Sigmoid colon (tissue), 7 donors: Measurements from ENCODE around the gene MRTFB. TPM values are rescaled to one million over a fixed set of nuclear protein-coding genes. Genes with fewer than 3 reads are reported as not detected.
A peak's percentile ranks its signal among the peaks of the same experiment; 100 is the strongest.

Source experiments
- DNase-seq: peaks from one replicate; pipeline ENCODE4 v3.0.0-alpha.2; 2019
- H3K27ac ChIP-seq, 4 donors: fragments of 200-600 bp; sonication (generic); one replicate each; pipeline ENCODE4 v1.5.1; 2016 to 2019; ENCODE audit warnings: mild to moderate bottlenecking in 1 of 4
- H3K27me3 ChIP-seq, 3 donors: fragments of 200-600 bp; sonication (generic); one replicate each; pipeline ENCODE4 v1.5.1; 2019; ENCODE audit warnings: mild to moderate bottlenecking in 1 of 3
- H3K36me3 ChIP-seq, 4 donors: fragments of 200-600 bp; sonication (generic); one replicate each; pipeline ENCODE4 v1.5.1; 2016 to 2019
- H3K4me1 ChIP-seq, 4 donors: fragments of 200-600 bp; sonication (generic); one replicate each; pipeline ENCODE4 v1.5.1; 2017 to 2019
- H3K4me3 ChIP-seq, 4 donors: fragments of 200-600 bp; sonication (generic); one replicate each; pipeline ENCODE4 v1.5.1; 2017 to 2019; ENCODE audit warnings: mild to moderate bottlenecking in 2 of 4, moderate library complexity in 1 of 4
- H3K9me3 ChIP-seq, 4 donors: fragments of 200-600 bp in 3 of 4; sonication (generic) in 3 of 4; one replicate each; pipeline versions ENCODE4 v1.5.1 to v1.6.1; 2013 to 2019
- CTCF ChIP-seq, 4 experiments: fragments of 450-650 bp in 3 of 4; fragments of 200-600 bp in 1 of 4; IDR thresholded peaks; one replicate each; pipeline ENCODE4 v1.5.1; 2016 to 2019; ENCODE audit warnings: antibody characterized with exemption in 4 of 4, mild to moderate bottlenecking in 3 of 4, moderate library complexity in 2 of 4
- EP300 ChIP-seq, 4 donors: sonication (generic); formaldehyde crosslinking; IDR thresholded peaks; one replicate each; pipeline ENCODE4 v1.6.1; 2017; ENCODE audit warnings: antibody characterized with exemption in 4 of 4
- POLR2A ChIP-seq, 2 donors: fragments of 450-650 bp; IDR thresholded peaks; one replicate each; pipeline ENCODE4 v1.6.1; 2016; ENCODE audit warnings: antibody characterized with exemption in 2 of 2, mild to moderate bottlenecking in 2 of 2, moderate library complexity in 2 of 2
- POLR2AphosphoS5 ChIP-seq, 4 donors: sonication (generic); formaldehyde crosslinking; IDR thresholded peaks; one replicate each; pipeline ENCODE4 v1.6.1; 2017; ENCODE audit warnings: antibody characterized with exemption in 4 of 4
- WGBS, 2 donors: extraction: QIAGEN DNeasy Blood & Tissue Kit; methylation state at CpG; one replicate each; pipeline ENCODE4 v1.1.7; 2013; 5-methylcytosine and 5-hydroxymethylcytosine counted together
- intact Hi-C: fragments of 100-400 bp; cut with DNase I; formaldehyde crosslinking; loops from one replicate; pipeline ENCODE4 v1.15.1; 2023
- polyA plus RNA-seq, 3 donors: library from polyadenylated mRNA; stranded (reverse); fragments of 200-250 nt; gene quantifications; one replicate each; pipeline ENCODE4 v1.2.3, GENCODE V29; 2013
- total RNA-seq, 4 donors: library from RNA; depleted of rRNA; stranded (reverse); fragments of >200 nt; gene quantifications; one replicate each; pipeline ENCODE4 v1.1.0, GENCODE V29; 2016
- donor health status: healthy with polysubstance abuse.
- donor health status: Bipolar disorder and iron deficiency.
- donor health status: healthy.

MRTFB gene
- total and polyA plus RNA-seq, 7 donors, result 4.6 to 44.6 (median 23.2) TPM

DNA sequence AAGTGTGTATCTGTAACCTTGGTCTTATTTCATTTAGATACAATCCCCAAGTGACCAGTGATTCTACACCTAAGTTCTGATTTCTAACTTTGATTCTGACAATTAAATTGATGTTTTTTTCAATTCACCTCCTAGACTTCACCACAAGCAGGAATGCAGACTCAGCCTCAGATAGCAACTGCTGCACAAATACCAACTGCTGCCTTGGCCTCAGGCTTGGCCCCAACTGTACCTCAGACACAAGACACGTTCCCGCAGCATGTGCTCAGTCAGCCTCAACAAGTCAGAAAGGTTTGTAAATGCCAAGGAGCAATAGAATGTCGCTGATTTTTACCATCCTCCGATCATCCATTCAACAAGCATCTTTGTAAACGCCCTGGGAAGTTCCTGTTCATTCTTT lies 177.7 kb downstream of the MRTFB start:
- intact Hi-C loops, result loop anchor here (2.0 to 10.0 kb wide), 3 partner anchors 52 to 324 kb away; partner anchors contain the start of gene ERCC4
- WGBS, 2 donors, result 88 to 90% methylated on average over 5 of the region's 5 CpGs
- Histone ChIP-seq H3K4me3 (no peak overlapping the region), H3K9me3 (no peaks in the 10 kb centered on the region), H3K27me3 (no peaks in the 10 kb centered on the region), H3K36me3 (peaks cover 4 to 84% (median 42%) of the 10 kb centered on the region in 4 donors), H3K27ac (no peak overlapping the region), H3K4me1 (peaks cover 0 to 2% (median 0%) of the 10 kb centered on the region in 4 donors)
- no peak for TF ChIP-seq POLR2A (IDR thresholded peaks at IDR 0.05)
- TF ChIP-seq EP300 (IDR thresholded peaks at IDR 0.05), result no peak
- TF ChIP-seq POLR2AphosphoS5 (IDR thresholded peaks at IDR 0.05), result no peak
- TF ChIP-seq CTCF (IDR thresholded peaks at IDR 0.05), result no peak
- no peak for DNase-seq

DNA sequence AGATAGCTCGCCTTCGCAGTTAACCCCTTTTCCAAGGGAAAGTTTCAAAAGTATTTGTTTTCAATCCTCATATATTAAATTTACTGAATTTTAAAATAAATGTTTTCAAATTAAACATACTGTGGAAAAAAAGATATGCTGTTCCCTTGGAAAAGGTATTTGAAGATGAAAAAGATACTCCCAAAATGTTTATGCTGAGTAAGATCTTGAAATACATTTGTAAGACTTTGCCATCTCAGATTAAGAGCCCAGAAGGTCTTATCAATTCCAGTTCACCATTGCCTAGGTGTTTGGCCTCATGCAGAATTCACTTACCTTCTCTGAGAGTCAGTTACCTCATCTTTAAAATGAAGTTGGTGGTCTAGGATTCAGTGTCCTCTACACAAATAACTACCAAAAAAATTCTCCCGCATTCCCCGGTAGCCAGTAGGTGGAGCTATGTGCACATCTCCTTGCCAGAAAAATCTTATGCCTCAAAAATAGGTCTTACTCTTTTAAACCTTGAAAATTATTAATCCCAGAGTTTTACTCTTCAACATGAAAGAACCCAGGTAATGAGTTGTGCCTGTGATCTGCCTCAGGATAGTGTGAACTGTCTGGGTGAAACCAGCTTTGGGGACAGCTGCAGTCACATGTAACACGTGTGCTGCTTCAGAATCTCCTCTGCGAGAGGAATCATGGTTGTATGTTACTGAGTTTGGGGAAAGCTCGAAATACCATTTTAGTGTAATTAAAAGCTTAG lies 178.3 kb downstream of the MRTFB start:
- no peaks in the 10 kb centered on the region for H3K27me3 ChIP-seq
- H3K4me1 ChIP-seq, result peaks cover 0 to 2% (median 0%) of the 10 kb centered on the region in 4 donors
- TF ChIP-seq POLR2AphosphoS5 (IDR thresholded peaks at IDR 0.05) (no peak), EP300 (IDR thresholded peaks at IDR 0.05) (no peak), CTCF (IDR thresholded peaks at IDR 0.05) (peak; percentile 50 to 81 (median 67)), POLR2A (IDR thresholded peaks at IDR 0.05) (no peak)
- peaks cover 4 to 90% (median 46%) of the 10 kb centered on the region in 4 donors for H3K36me3 ChIP-seq
- DNase-seq, result no peak
- intact Hi-C loops, result loop anchor here (2.0 to 10.0 kb wide), 3 partner anchors 51 to 325 kb away; partner anchors contain the start of gene ERCC4
- H3K27ac ChIP-seq, result no peak overlapping the region
- H3K4me3 ChIP-seq, result no peak overlapping the region
- H3K9me3 ChIP-seq, result no peaks in the 10 kb centered on the region
- 64 to 67% methylated on average over 7 of the region's 7 CpGs for WGBS, 2 donors

DNA sequence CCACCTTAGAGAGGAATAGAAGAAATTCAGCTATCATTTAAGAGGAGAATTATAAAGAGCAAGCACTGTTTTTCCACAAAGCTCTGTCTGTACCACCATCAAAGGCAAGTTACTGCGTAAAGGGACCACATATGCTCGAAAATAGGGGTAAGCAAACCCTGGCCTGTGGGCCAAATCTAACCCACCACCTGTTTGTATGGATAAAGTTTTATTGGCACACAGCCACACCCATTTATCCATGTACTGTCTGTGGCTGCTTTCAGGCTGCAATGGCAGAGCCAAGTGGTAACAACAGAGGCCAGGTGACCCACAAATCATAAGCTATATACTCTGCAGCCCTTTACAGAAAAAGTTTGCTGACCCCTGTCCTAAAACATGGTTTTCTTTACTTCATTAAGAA lies 180.3 kb downstream of the MRTFB start:
- no peak for DNase-seq
- peaks cover 4 to 72% (median 41%) of the 10 kb centered on the region in 4 donors for H3K36me3 ChIP-seq
- WGBS, 2 donors, result 93 to 96% methylated on average over 2 of the region's 2 CpGs
- no peak overlapping the region for H3K27ac ChIP-seq
- H3K27me3 ChIP-seq, result no peaks in the 10 kb centered on the region
- H3K4me3 ChIP-seq, result no peak overlapping the region
- TF ChIP-seq POLR2A (IDR thresholded peaks at IDR 0.05), result no peak
- no peak for TF ChIP-seq POLR2AphosphoS5 (IDR thresholded peaks at IDR 0.05)
- no peak for TF ChIP-seq EP300 (IDR thresholded peaks at IDR 0.05)
- TF ChIP-seq CTCF (IDR thresholded peaks at IDR 0.05), result no peak
- H3K9me3 ChIP-seq, result no peaks in the 10 kb centered on the region
- peaks cover 0 to 2% (median 0%) of the 10 kb centered on the region in 4 donors for H3K4me1 ChIP-seq
- intact Hi-C loops, result no loop called here

DNA sequence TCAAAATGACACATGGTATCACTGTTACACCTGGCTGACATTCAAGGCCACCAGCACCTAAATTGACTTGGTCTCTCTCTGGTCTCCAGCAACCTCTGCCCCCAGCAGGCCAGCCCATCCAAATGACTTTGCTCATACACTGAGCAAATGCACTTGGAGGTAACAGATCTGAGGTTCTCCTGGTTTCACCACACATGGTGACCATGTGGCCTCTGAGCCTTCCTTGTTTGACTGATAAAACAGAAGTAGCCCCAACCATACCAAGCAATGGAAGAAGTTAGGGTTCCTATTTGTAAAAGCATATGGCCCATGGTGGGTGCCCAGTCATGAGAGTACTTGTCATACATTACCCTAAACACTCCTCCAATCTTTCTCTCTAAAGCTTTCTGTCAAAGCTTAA lies 181.7 kb downstream of the MRTFB start:
- TF ChIP-seq CTCF (IDR thresholded peaks at IDR 0.05) (no peak), POLR2A (IDR thresholded peaks at IDR 0.05) (no peak), EP300 (IDR thresholded peaks at IDR 0.05) (no peak), POLR2AphosphoS5 (IDR thresholded peaks at IDR 0.05) (no peak)
- no peaks in the 10 kb centered on the region for H3K9me3 ChIP-seq
- no peaks in the 10 kb centered on the region for H3K27me3 ChIP-seq
- H3K36me3 ChIP-seq, result peaks cover 4 to 72% (median 31%) of the 10 kb centered on the region in 4 donors
- no peak overlapping the region for H3K4me3 ChIP-seq
- intact Hi-C loops, result no loop called here
- H3K4me1 ChIP-seq, result peaks cover 0 to 2% (median 0%) of the 10 kb centered on the region in 4 donors
- no peak overlapping the region for H3K27ac ChIP-seq
- DNase-seq, result no peak
